Stimulated activated effector memory CD8-positive, alpha-beta T cell treated with anti-CD3 and anti-CD28 coated beads, Interleukin-12 subunit alpha, Interleukin-12 subunit beta, amount 100 ng/mL, for 72 hours (primary cell): ENCODE measurements around the gene MRTFB.
"Not testable (repeated sequence)": the region's sequence is repeated elsewhere in the genome, so short reads cannot be mapped to it uniquely, and the experiment has no call there.

ENCODE experiments used
- ATAC-seq: fragments of 150-1000 bp; cut with Tn5 transposase; 2 replicates; pipeline ENCODE4 v1.10.0; 2021
- DNase-seq, 2 donors: peaks; one replicate each; pipeline ENCODE4 v3.0.0; 2021 to 2022; ENCODE audit warnings: low spot score in 2 of 2
- H3K27ac Mint-ChIP-seq: one replicate; pipeline ENCODE4 v1.8.0; 2022; ENCODE audit warnings: mild to moderate bottlenecking, mixed read lengths
- H3K36me3 Mint-ChIP-seq: one replicate; pipeline ENCODE4 v1.8.0; 2022; ENCODE audit warnings: mild to moderate bottlenecking, mixed read lengths
- H3K4me1 Mint-ChIP-seq: one replicate; pipeline ENCODE4 v1.8.0; 2022; ENCODE audit warnings: mixed read lengths
- H3K4me3 Mint-ChIP-seq: one replicate; pipeline ENCODE4 v1.8.0; 2022; ENCODE audit warnings: mild to moderate bottlenecking, mixed read lengths
- H3K9me3 Mint-ChIP-seq: one replicate; pipeline ENCODE4 v1.8.0; 2022; ENCODE audit warnings: mixed read lengths

Gene MRTFB

DNA sequence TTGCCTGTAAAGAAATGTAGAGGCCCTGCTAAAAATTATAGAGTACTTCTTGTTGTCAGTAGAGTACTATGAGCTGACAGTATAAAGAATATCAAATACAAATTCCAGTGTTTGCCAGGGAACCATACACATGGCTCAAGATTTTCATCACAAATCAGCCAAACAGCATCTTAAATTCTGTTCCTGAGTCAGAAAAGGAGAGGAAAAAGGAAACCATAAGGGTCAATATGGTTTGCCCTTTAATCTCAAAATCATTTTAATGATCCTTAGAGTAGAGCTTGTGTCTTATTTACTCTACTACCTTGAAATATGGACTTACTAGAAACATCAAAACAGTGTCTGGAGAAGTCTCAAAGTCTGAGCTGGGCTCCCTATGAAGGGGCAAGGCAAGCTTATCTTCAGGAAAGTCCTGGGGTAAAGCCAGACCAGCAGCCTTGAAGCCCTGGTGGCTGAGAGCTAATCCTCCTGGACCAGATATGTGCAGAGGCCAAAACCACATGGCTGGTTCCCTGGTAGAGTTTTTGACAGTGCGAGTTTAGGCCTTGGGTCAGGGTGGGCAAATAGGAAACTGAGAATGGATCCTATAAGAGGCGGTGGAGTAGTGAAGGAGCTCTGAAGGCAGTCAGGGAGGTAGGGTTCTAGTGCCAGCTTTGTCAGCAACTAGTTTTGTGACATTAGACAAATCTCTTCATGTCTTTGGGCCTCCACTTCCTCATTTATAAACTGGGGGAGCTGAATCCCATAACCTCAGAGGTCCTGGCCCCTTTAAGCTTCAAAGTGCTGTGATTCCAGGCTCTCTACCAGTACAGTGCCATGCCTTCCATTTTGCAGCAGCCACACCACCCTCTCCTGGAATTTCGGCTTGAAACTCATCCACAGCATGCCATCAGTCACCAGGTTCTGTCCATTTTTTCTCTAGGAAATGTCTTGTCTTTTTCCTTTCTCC lies 38.9 kb downstream of the MRTFB start:
- no peak for ATAC-seq
- no peak overlapping the region for H3K27ac Mint-ChIP-seq

DNA sequence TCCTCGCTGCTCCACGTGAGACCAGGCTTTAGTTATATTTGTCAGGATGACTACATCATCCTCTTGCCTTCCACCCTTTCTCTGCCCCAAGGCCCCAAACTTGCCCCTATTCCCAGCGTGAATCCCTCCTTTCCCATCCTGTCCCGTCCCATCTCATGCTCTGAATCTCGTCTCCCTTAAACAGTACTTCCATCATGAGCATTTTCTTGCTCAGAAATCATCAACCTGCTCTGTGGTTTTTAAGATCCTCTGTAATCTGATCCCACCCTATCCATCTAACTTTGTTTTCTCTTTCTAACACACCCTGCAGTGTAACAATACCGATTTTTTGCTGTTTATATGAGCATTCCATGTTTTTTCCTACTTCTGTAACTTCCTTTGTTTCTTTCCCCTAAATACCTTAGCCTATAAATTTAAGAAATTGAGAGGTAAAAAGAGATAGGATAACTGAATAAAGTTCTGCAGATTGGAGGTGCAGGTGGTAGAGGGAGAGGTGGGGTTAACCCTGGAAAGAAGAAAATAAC lies 39.7 kb downstream of the MRTFB start:
- DNase-seq = no peak
- peaks cover 24% of the 10 kb centered on the region for H3K4me1 Mint-ChIP-seq

More for the DNA sequence above, 38.9 kb downstream of the MRTFB start:
- H3K4me3 Mint-ChIP-seq = no peak overlapping the region
- DNase-seq = no peak
- no peaks in the 10 kb centered on the region for H3K9me3 Mint-ChIP-seq
- H3K36me3 Mint-ChIP-seq = no peaks in the 10 kb centered on the region
- H3K4me1 Mint-ChIP-seq = peaks cover 22% of the 10 kb centered on the region

DNA sequence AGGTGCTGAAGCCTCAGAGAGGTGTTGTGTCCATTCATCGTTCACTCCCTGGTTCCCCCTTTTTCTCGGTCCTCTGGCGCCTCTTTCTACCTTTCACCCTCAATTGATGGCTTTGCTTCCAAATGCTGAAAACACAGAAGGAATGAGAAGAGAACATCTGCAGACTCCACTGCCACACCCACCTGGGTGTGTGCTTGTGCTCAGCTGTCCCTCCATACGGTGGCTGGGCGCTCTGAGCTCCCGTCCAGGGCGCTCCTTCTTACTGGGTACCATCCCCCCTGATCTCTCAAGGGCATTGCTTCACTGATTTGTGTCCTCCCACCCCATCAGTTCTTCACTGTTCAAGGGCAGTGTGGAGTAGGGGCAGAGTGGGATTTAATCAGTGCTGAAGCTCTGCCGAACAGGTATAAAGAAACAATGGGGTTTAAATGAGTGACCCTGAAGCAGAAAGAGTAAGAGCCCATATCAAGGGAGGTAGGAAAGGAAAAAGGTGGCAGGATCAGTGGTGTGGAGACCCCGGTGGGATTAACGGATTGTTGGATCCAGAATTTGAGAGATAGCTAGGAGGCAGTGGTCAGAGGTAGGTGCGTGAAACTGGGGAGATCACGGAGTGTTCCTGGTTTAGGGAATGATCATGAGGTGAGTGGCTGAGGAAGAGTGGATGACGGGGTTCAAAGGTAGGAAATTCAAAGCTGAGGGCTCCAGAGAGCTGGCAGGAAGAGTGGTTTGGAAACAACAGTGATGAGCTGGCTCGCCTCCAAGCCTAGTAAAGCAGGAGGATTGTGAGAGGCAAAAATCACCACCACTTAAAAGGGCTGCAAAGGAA lies 40.8 kb downstream of the MRTFB start:
- Mint-ChIP-seq H3K36me3 (no peaks in the 10 kb centered on the region), H3K4me1 (peaks cover 29% of the 10 kb centered on the region), H3K27ac (peak overlapping the region; percentile 57), H3K4me3 (no peak overlapping the region), H3K9me3 (no peaks in the 10 kb centered on the region)
- ATAC-seq (no peak), DNase-seq (no peak)

More for the DNA sequence above, 39.7 kb downstream of the MRTFB start:
- no peaks in the 10 kb centered on the region for H3K9me3 Mint-ChIP-seq
- no peaks in the 10 kb centered on the region for H3K36me3 Mint-ChIP-seq
- ATAC-seq = no peak
- no peak overlapping the region for H3K27ac Mint-ChIP-seq
- H3K4me3 Mint-ChIP-seq = no peak overlapping the region

GRCh38 chr16:14112539-14112856 lies 41.4 kb downstream of the MRTFB start:
- ATAC-seq (no peak), DNase-seq (no peak)
- no peaks in the 10 kb centered on the region for H3K36me3 Mint-ChIP-seq
- H3K4me1 Mint-ChIP-seq = peaks cover 26% of the 10 kb centered on the region
- no peak overlapping the region for H3K4me3 Mint-ChIP-seq
- H3K27ac Mint-ChIP-seq = peak overlapping the region; percentile 57
- H3K9me3 Mint-ChIP-seq = no peaks in the 10 kb centered on the region

DNA sequence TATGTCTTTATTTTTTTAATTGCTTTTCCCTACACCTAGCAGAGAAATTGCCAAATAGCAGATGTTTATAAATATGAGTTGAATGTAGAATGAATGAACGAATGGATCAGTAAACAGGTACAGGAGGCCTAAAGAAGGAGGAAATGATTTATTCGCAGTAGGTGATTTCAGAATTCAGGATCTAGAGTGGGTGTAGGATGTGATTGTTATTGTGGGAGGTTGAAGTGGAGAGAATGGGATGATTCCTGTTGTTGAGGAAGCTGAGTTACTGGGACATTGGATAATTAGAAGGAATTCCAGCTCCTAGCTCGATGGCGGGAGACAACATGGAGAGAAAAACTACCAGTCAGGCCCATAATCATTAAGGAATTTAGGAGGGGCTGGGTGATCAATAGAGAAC lies 42.2 kb downstream of the MRTFB start:
- H3K27ac Mint-ChIP-seq = no peak overlapping the region
- no peaks in the 10 kb centered on the region for H3K36me3 Mint-ChIP-seq
- DNase-seq = no peak
- ATAC-seq = no peak
- no peaks in the 10 kb centered on the region for H3K9me3 Mint-ChIP-seq
- peaks cover 23% of the 10 kb centered on the region for H3K4me1 Mint-ChIP-seq
- H3K4me3 Mint-ChIP-seq = no peak overlapping the region

DNA sequence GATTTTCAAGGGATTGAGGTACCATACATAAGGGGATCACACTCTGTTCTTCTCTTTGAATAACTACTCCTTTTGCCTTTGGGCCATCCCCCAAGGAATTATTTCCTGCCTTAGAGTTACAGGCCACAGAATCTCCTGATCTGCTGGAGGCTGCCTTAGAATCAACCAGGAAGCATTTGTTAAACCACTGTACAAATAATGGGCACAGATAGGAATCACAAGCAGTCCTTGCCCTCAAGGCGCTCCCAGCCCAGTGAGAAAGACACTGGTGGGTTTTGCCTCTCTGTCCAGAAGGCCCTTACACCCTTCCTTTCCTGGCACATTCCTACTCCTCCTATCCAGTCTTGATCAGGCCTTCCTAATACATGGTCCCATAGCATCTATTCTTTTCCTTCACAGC lies 45.9 kb downstream of the MRTFB start:
- H3K36me3 Mint-ChIP-seq = no peaks in the 10 kb centered on the region
- no peak for DNase-seq
- ATAC-seq = no peak
- H3K9me3 Mint-ChIP-seq = no peaks in the 10 kb centered on the region
- H3K27ac Mint-ChIP-seq = no peak overlapping the region
- peaks cover 11% of the 10 kb centered on the region for H3K4me1 Mint-ChIP-seq
- H3K4me3 Mint-ChIP-seq = no peak overlapping the region

GRCh38 chr16:14119799-14120198 lies 48.7 kb downstream of the MRTFB start:
- peaks cover 7% of the 10 kb centered on the region for H3K4me1 Mint-ChIP-seq
- no peaks in the 10 kb centered on the region for H3K36me3 Mint-ChIP-seq
- no peak for DNase-seq
- H3K4me3 Mint-ChIP-seq = no peak overlapping the region
- H3K27ac Mint-ChIP-seq = no peak overlapping the region
- H3K9me3 Mint-ChIP-seq = no peaks in the 10 kb centered on the region
- ATAC-seq = no peak

DNA sequence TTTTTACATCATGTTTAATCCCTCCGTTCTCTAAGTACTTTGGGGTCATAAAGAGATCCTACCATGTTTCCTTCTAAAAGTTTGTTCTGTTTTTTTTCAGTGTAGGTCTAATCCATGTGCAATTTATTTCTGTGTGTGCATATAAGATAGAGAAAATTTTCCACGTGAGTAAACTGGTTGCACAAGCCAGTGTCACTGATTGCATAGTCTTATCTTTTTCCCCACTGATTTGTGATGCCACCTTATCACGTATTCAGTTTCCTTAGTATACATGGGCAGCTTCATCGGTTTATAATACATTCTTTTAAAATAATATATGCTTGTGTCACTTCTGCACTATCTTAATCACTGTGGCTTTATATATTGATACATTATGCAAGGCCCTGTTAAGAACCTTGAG lies 49.2 kb downstream of the MRTFB start:
- Mint-ChIP-seq H3K4me3 (no peak overlapping the region), H3K4me1 (peaks cover 7% of the 10 kb centered on the region), H3K36me3 (no peaks in the 10 kb centered on the region), H3K9me3 (no peaks in the 10 kb centered on the region), H3K27ac (no peak overlapping the region)
- ATAC-seq = no peak
- DNase-seq = no peak

DNA sequence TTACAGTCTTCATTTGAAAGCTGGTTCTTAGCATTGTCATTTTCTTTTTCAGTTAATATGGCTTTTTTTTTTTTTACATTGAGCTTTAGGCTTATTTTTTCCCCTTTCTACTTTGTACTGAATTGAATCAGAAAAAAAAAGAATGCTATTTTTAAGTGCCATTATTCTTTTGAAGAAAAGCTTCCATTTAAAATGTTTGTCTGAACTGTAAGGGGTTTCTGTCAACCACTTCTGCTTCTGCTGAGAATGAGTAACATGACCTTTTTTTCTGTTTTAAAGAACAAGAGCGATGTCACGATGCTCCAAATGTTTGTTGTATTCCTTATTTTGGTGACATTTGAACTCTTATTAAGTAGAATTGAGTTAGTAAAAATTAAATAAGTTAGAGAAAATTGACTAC lies 50.0 kb downstream of the MRTFB start:
- Mint-ChIP-seq H3K36me3 (no peaks in the 10 kb centered on the region), H3K9me3 (no peaks in the 10 kb centered on the region), H3K27ac (no peak overlapping the region), H3K4me1 (peaks cover 2% of the 10 kb centered on the region), H3K4me3 (no peak overlapping the region)
- no peak for DNase-seq
- no peak for ATAC-seq

DNA sequence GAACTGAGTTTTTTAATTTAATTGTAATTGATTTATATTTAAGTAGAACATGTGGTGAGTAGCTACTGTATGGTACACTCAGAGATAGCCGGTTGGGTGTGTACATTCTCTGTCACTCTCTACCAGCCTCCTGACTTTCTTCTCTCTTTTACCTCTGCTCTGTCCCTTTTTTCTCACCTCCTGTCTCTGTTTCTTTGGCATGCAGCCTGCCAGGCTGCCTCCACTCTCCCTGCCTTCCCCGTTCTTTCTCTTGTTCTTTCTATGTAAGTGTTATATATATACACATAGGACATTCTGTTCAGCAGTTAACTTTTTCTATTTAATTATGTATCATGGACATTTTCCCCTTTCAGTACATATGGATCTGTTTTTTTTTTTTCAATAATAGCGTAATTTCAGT lies 50.8 kb downstream of the MRTFB start:
- Mint-ChIP-seq H3K9me3 (no peaks in the 10 kb centered on the region), H3K4me3 (no peak overlapping the region), H3K36me3 (no peaks in the 10 kb centered on the region), H3K4me1 (no peaks in the 10 kb centered on the region), H3K27ac (no peak overlapping the region)
- no peak for ATAC-seq
- DNase-seq = no peak

DNA sequence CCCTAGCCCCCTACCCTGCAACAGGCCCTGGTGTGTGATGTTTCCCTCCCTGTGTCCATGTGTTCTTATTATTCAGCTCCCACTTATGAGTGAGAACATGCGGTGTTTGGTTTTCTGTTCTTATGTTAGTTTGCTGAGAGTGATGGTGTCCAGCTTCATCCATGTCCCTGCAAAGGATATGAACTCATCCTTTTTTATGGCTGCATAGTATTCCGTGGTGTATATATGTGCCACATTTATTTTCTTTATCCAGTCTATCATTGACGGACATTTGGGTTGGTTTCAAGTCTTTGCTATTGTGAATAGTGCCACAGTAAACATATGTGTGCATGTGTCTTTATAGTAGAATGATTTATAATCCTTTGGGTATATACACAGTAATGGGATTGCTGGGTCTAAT lies 51.3 kb downstream of the MRTFB start:
- not testable (repeated sequence) for H3K27ac Mint-ChIP-seq, H3K4me1 Mint-ChIP-seq, H3K4me3 Mint-ChIP-seq, DNase-seq, H3K9me3 Mint-ChIP-seq, ATAC-seq, H3K36me3 Mint-ChIP-seq

- no peak for DNase-seq
- Mint-ChIP-seq H3K27ac (no peak overlapping the region), H3K4me1 (no peaks in the 10 kb centered on the region), H3K4me3 (no peak overlapping the region), H3K9me3 (no peaks in the 10 kb centered on the region), H3K36me3 (no peaks in the 10 kb centered on the region)
- ATAC-seq = no peak
Measured at GRCh38 chr16:14125000-14125681, 54.0 kb downstream of the MRTFB start.

DNA sequence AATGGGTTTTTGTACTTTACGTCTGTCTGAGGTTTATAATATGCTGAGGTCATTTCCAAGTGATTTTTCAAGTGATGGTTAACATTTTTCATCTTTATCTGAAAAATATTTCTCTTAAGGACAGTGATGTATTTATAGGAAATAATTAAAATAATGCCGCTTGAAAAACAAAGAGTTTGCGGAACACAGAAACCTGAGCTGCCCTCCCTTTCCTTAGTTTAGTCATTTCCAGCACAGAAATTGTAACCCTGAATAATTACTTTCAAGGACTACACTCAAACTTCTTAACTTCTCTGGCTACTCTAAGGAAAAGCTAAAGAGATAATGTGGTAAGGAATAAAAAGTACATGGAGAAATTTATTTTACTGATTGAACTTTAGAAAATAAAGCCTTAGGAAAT lies 54.6 kb downstream of the MRTFB start:
- Mint-ChIP-seq H3K36me3 (no peaks in the 10 kb centered on the region), H3K4me3 (no peak overlapping the region), H3K27ac (no peak overlapping the region), H3K4me1 (no peaks in the 10 kb centered on the region), H3K9me3 (no peaks in the 10 kb centered on the region)
- DNase-seq = no peak
- ATAC-seq = no peak

DNA sequence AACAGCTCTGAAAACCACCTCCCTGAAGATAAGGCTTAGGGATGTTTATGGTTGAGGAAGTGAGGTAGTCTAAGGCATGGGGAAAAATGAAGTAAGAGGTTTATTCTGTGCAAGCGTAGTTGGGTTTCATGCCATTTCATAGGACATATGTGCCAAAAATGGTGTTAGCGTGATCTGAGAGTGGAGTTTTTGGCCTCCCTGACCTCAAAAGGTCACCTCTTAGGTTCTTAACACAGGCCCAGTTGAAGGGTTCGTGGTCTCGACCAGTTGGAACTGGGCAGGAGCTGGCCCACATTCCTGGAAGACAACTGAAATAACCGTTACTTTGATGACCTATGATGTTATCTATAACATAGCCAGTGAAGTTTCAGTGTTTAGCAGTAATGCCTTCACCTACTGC lies 57.0 kb downstream of the MRTFB start:
- no peaks in the 10 kb centered on the region for H3K9me3 Mint-ChIP-seq
- no peak overlapping the region for H3K4me3 Mint-ChIP-seq

DNA sequence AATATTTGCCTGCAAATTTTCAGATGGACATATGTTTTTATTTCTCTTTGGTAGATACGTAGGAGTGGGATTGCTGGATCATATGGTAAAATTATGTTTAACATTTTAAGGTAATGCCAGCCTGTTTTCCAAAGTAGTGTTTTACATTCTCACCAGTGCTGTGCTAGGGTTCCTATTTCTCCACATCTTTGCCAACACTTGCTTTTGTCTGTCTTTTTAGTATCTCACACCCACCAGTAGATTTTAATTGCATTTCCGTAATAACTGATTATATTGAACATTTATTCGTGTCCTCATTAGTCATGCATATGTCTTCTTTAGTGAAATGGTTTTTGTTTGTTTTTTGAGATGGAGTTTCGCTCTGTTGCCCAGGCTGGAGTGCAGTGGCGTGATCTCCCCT lies 58.4 kb downstream of the MRTFB start:
- Mint-ChIP-seq H3K9me3 (no peaks in the 10 kb centered on the region), H3K27ac (no peak overlapping the region), H3K36me3 (no peaks in the 10 kb centered on the region), H3K4me1 (no peaks in the 10 kb centered on the region), H3K4me3 (no peak overlapping the region)
- DNase-seq (no peak), ATAC-seq (no peak)

More for the DNA sequence above, 57.0 kb downstream of the MRTFB start:
- H3K36me3 Mint-ChIP-seq = no peaks in the 10 kb centered on the region
- no peak for DNase-seq
- no peaks in the 10 kb centered on the region for H3K4me1 Mint-ChIP-seq
- no peak for ATAC-seq
- no peak overlapping the region for H3K27ac Mint-ChIP-seq
